ENCODE data around the gene THSD7B.
"Not testable (repeated sequence)": the region's sequence is repeated elsewhere in the genome, so short reads cannot be mapped to it uniquely, and the experiment has no call there.

THSD7B gene

GRCh38 chr2:137444970-137445369 lies 679.6 kb downstream of the THSD7B start:
- no peak for DNase-seq

DNA sequence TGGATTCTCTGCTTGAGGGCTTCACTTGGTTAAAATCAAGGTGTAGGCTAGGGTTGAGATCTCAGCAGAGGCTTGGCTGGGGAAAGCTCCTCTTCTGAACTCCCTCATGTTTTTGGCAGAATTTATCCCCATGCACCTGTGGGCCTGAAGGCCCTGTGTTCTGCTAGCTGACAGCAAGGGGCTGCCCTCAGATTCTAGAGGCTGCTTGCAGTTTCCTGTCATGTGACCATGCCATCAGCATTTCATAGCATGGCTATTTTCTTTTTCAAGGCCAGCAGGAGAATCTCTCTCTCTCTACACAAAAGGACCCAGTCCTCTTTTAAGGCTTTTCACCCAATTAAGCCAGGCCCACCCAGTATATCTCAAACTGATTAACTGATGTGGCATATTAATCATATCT lies 684.1 kb downstream of the THSD7B start:
- DNase-seq = no peak

DNA sequence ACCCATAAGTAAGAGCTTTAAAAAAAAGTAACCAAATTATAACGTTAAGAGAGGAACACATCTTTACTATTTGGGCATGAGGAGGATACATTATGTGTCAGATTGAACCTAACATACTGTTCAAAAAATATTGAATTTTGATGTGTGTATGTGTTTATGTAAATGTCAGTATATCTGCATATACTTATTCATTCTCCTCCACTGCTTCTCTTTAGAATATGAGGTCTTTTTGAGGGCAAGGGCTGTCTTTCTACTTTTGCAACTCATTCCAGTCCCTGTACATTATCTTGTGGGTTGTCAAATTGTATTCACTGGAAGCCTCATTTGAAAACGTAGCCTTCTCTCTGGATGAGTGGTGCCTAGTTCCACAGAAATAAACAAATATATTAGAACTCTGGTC lies 689.5 kb downstream of the THSD7B start:
- DNase-seq = no peak

DNA sequence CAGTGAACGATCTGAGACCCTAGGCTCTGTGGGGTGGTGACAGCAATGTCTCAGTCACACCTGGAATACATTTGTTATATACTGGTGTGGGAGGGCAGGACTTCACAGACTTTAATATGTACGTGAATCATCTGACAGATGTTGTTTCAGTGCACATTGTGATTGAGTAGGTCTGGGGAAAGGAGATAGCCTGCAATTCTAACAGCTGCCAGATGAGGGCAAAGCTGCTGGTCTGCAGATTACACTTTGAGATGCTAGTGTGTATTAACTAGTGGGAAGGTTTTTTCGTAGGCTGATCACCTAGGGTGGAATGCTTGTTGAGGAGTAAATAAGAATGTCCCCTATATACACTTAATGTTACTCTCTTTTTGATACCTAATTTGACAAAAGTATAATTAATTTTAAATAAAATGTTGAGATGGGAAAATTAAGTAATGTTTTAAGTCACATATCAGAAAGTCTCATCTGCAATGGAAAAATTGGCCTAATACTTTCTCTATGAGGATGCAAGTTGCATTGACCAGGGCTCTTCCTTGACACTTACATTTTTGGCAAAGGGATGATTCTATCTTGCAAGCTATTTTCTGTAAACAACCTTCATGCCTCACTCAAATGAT lies 702.0 kb downstream of the THSD7B start:
- no peak for DNase-seq

DNA sequence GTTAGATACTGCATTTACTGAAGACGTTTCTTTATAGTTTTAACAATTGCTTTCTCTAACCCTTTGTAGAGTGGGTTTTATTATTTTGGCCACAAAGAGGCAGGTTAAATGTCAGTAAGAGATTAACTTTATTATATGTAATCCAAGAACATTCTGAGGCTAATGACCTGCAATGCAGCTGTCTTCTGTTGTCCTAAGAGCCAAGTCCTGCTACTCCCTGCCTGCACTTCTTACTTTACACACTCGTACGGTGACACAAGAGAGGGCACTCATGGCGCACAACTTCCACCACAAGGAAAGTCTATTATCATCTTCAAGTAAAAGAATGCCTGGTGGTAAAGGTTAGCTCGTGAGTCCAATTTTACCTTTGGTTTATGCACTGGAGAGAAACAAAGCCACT lies 727.9 kb downstream of the THSD7B start:
- DNase-seq = no peak

GRCh38 chr2:137500599-137500998 lies 735.3 kb downstream of the THSD7B start:
- no peak for DNase-seq

DNA sequence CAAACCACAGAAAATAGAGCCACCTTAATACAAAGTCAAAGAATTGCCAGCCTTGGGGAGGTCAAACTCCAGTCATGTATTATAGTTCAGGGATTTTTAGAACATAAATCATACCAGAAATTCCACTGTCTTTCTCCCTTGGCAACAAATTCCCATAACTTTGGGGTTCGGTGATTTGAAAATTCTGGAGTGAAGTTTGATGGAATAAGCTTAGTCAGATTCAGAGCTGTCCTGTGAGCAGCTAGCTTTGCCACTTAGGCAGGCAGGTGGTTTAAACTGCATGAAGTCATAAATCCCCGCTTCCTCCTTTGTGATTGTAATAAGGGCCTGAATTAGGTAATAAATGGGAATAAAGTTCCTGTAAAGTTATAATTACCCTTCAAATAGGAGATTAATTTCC lies 741.9 kb downstream of the THSD7B start:
- no peak for DNase-seq

- DNase-seq = no peak
Observed at GRCh38 chr2:137508739-137509384, 743.5 kb downstream of the THSD7B start.

GRCh38 chr2:137511526-137511925 lies 746.2 kb downstream of the THSD7B start:
- DNase-seq = no peak

DNA sequence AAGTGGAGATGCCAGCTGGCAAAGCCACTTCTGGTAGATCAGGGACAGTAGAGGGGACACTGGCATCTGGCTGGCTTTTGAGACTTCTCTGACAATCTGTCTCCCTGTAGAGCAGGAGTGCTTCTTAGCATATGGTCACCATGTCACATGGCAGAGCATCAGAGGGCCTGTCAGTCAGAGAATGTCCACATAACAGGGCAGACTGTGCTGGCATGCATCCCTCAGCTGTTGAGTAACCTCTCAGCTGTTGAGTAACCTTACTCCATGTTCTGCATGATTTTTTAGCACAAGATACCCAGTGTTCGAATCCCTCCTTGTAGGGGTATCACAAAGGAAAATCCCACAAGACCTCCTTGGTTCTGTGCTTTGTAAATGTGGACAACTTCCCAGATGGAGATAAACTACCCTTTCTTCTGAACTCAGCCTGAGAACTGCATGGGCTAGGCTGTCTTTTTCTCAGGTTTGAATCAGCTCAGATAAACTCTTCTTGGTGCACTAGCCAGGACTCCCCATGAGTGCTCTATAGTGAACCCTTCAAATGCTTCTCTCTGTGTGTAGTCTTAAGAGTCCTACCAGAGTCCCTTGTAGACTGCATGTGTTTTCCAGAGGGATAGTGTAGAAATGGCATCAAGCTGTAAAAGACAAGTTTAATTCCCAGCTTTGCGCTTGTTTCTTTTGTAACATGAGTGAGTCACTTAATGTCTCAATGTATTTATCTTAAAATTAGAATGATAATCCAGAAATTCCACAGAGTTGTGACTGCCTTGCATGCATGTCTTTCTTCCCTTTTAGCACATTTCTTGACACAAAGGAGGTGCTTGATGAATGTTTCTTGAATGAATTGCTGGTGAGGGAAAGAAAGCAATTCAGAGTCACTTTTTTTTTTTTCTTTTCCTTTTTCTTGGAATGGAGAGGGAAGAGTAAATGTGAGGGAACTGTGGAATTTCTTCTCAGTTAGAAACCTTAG lies 756.6 kb downstream of the THSD7B start:
- no peak for DNase-seq

DNA sequence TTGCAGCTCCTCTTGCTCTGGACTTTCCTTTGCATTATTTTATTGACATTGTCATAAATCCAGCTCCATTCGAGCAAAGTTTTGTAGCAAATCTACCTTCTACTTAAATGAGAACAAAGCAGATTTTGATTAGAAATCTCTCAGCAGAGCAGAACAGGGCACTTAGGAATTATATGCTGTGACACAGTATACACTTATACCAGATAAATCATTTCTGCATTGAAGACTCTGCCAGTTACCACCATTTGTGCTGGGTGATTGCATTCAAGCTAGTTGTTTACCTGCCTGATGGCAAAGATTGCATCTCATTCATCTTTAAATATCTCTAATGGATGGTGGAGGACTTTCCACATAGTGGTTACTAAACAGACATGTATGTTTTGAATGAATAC lies 757.3 kb downstream of the THSD7B start:
- no peak for DNase-seq

GRCh38 chr2:137523931-137524330 lies 758.6 kb downstream of the THSD7B start:
- DNase-seq = no peak

- DNase-seq = no peak
Observed at GRCh38 chr2:137525132-137525531, 759.8 kb downstream of the THSD7B start.

GRCh38 chr2:137525641-137526190 lies 760.4 kb downstream of the THSD7B start:
- no peak for DNase-seq

DNA sequence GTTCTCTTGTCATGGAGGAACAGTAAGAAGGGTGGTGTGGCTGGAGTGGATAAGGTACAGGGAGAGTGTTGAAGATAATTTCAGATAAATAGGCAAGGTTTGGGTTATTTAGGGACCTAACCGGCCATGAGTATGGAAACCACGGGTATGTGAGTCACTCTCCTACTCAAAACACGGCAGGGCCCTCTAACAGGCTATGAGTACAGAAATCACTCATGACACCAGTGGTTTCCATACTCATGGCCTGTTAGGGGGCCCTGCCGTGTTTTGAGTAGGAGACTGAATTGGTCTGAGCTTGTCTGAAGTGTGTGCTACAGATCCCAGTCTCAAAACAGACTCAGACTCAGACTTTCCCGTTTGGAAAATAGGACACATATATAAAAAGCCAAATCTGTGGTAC lies 770.6 kb downstream of the THSD7B start:
- DNase-seq = no peak

GRCh38 chr2:137539336-137539735 lies 774.0 kb downstream of the THSD7B start:
- DNase-seq = no peak

GRCh38 chr2:137547842-137548241 lies 782.5 kb downstream of the THSD7B start:
- DNase-seq = no peak

GRCh38 chr2:137566387-137566786 lies 801.0 kb downstream of the THSD7B start:
- DNase-seq = no peak

- no peak for DNase-seq
Observed at GRCh38 chr2:137570484-137570883, 805.1 kb downstream of the THSD7B start.

GRCh38 chr2:137587834-137588233 lies 822.5 kb downstream of the THSD7B start:
- not testable (repeated sequence) for DNase-seq

GRCh38 chr2:137588578-137588977 lies 823.2 kb downstream of the THSD7B start:
- DNase-seq = not testable (repeated sequence)

GRCh38 chr2:137590102-137590501 lies 824.8 kb downstream of the THSD7B start:
- DNase-seq = no peak

- no peak for DNase-seq
Observed at GRCh38 chr2:137607722-137608318, 842.5 kb downstream of the THSD7B start.

Data from stimulated activated CD4-positive, alpha-beta T cell treated with anti-CD3 and anti-CD28 coated beads, Interleukin-2, amount 100 ng/mL, for 48 hours (primary cell).